IMR-90 (cell line): ENCODE data around the gene TSR1. TPM values are rescaled to one million over a fixed set of nuclear protein-coding genes. Genes with fewer than 3 reads are reported as not detected.
A peak's percentile ranks its signal among the peaks of the same experiment; 100 is the strongest.

Experiments
- ATAC-seq: fragments of 200-7000 bp; cut with Tn5 transposase; 2 replicates; pipeline ENCODE4 v1.9.1; 2020; ENCODE audit warnings: low read depth, mild to moderate bottlenecking, moderate library complexity
- BruUV-seq: library from RNA; stranded (reverse); fragments of 400-500 nt; replicated peaks from 2 replicates; lab custom pipeline; 2021; lab: Mats Ljungman, UMichigan
- CTCF ChIA-PET: fragments of 300-600 bp; formaldehyde crosslinking; extraction: SDS; loops from one replicate; lab custom pipeline; 2021; ENCODE audit warnings: antibody characterized with exemption; lab: Yijun Ruan, JAX
- POLR2A ChIA-PET: fragments of 300-600 bp; sonication (Branson Sonifier 250); formaldehyde crosslinking; loops from one replicate; lab custom pipeline; 2022; ENCODE audit warnings: antibody characterized with exemption; ENCODE audit not compliant: unreplicated experiment; lab: Charles Lee
- DNase-seq: peaks from one replicate; pipeline ENCODE4 v3.0.0; 2013
- H2AFZ ChIP-seq: replicated peaks from 2 replicates; pipeline ENCODE3; 2013; ENCODE audit warnings: low read length, mild to moderate bottlenecking; ENCODE audit not compliant: poor library complexity
- H2AK5ac ChIP-seq: 2 replicates; pipeline ENCODE4 v1.6.1; 2013; ENCODE audit warnings: low read depth, low read length, inconsistent platforms
- H2AK9ac ChIP-seq: replicated peaks from 2 replicates; pipeline ENCODE3; 2013; ENCODE audit warnings: mild to moderate bottlenecking, low read depth, low read length, moderate library complexity; ENCODE audit not compliant: poor library complexity
- H2BK120ac ChIP-seq: 2 replicates; pipeline ENCODE4 v1.6.1; 2013; ENCODE audit warnings: low read depth, low read length, inconsistent platforms
- H2BK15ac ChIP-seq: 3 replicates; pipeline ENCODE4 v1.6.1; 2013; ENCODE audit warnings: low read depth, low read length, inconsistent platforms
- H2BK20ac ChIP-seq: 2 replicates; pipeline ENCODE4 v1.6.1; 2013; ENCODE audit warnings: low read depth, mild to moderate bottlenecking, inconsistent platforms, low read length, moderate library complexity
- H2BK5ac ChIP-seq: 2 replicates; pipeline ENCODE4 v1.6.1; 2013; ENCODE audit warnings: mild to moderate bottlenecking, low read depth, low read length, inconsistent platforms; ENCODE audit not compliant: poor library complexity, severe bottlenecking
- H3K14ac ChIP-seq: replicated peaks from 2 replicates; pipeline ENCODE4 v1.6.1; 2013; ENCODE audit warnings: low read depth, low read length, inconsistent platforms
- H3K18ac ChIP-seq: 2 replicates; pipeline ENCODE4 v1.6.1; 2013; ENCODE audit warnings: low read depth, low read length, control low read depth
- H3K23ac ChIP-seq: 2 replicates; pipeline ENCODE4 v1.6.1; 2013; ENCODE audit warnings: low read depth, low read length, inconsistent platforms
- H3K27ac ChIP-seq: 2 replicates; pipeline ENCODE4 v1.5.1; 2013; ENCODE audit warnings: mild to moderate bottlenecking, control low read depth, low read length; ENCODE audit not compliant: insufficient read depth
- H3K27me3 ChIP-seq: 2 replicates; pipeline ENCODE4 v1.6.1; 2013; ENCODE audit warnings: low read length; ENCODE audit not compliant: control insufficient read depth, insufficient read depth
- H3K36me3 ChIP-seq: 2 replicates; pipeline ENCODE4 v1.6.1; 2013; ENCODE audit warnings: low read length, mixed read lengths; ENCODE audit not compliant: control insufficient read depth, insufficient read depth
- H3K4ac ChIP-seq: 2 replicates; pipeline ENCODE4 v1.6.1; 2013; ENCODE audit warnings: low read depth, low read length, inconsistent platforms
- H3K4me1 ChIP-seq: 2 replicates; pipeline ENCODE4 v1.6.1; 2013; ENCODE audit warnings: low read length, mixed read lengths; ENCODE audit not compliant: control insufficient read depth, insufficient read depth
- H3K4me2 ChIP-seq: 2 replicates; pipeline ENCODE4 v1.6.1; 2013; ENCODE audit warnings: low read depth, mild to moderate bottlenecking, control low read depth, low read length, moderate library complexity
- H3K4me3 ChIP-seq: 2 replicates; pipeline ENCODE4 v1.5.1; 2013; ENCODE audit warnings: low read depth, mild to moderate bottlenecking, control low read depth, low read length, moderate library complexity; ENCODE audit not compliant: insufficient read depth
- H3K56ac ChIP-seq: 2 replicates; pipeline ENCODE4 v1.6.1; 2013; ENCODE audit warnings: low read length, inconsistent platforms; ENCODE audit not compliant: insufficient read depth; ENCODE audit errors: extremely low read depth
- H3K79me1 ChIP-seq, 2 experiments: 2 replicates each; pipeline ENCODE4 v1.6.1; 2013; ENCODE audit warnings: low read length in 2 of 2, inconsistent platforms in 1 of 2, low read depth in 1 of 2
- H3K9ac ChIP-seq: 2 replicates; pipeline ENCODE4 v1.6.1; 2013; ENCODE audit warnings: low read depth, low read length, control low read depth
- H3K9me1 ChIP-seq: 2 replicates; pipeline ENCODE4 v1.6.1; 2013; ENCODE audit warnings: low read length, inconsistent platforms; ENCODE audit not compliant: insufficient read depth
- H3K9me3 ChIP-seq: 2 replicates; pipeline ENCODE4 v1.6.1; 2013; ENCODE audit warnings: low read length; ENCODE audit not compliant: control insufficient read depth, insufficient read depth
- H4K20me1 ChIP-seq: 2 replicates; pipeline ENCODE4 v1.6.1; 2013; ENCODE audit warnings: low read length, inconsistent platforms; ENCODE audit not compliant: insufficient read depth
- H4K5ac ChIP-seq: 2 replicates; pipeline ENCODE4 v1.6.1; 2013; ENCODE audit warnings: mild to moderate bottlenecking, low read depth, low read length, control low read depth
- H4K8ac ChIP-seq, 2 experiments: 2 replicates each; pipeline ENCODE4 v1.6.1; 2013; ENCODE audit warnings: low read depth in 2 of 2, low read length in 2 of 2, control low read depth in 1 of 2, inconsistent platforms in 1 of 2
- H4K91ac ChIP-seq: 2 replicates; pipeline ENCODE4 v1.6.1; 2013; ENCODE audit warnings: low read depth, low read length, inconsistent platforms; ENCODE audit not compliant: insufficient read depth
- CEBPB ChIP-seq: IDR thresholded peaks from 2 replicates; pipeline ENCODE4 v1.6.1; 2012; ENCODE audit warnings: low read depth, low read length, improper control_type of control experiment
- CHD1 ChIP-seq: IDR thresholded peaks from 2 replicates; pipeline ENCODE4 v1.6.1; 2012; ENCODE audit warnings: low read depth, low read length, improper control_type of control experiment
- FOS ChIP-seq: fragments of 150-350 bp; IDR thresholded peaks from 2 replicates; pipeline ENCODE4 v1.6.1; 2016; ENCODE audit warnings: low read depth, low read length
- MAFK ChIP-seq: IDR thresholded peaks from 2 replicates; pipeline ENCODE4 v1.6.1; 2012; ENCODE audit warnings: low read depth, low read length, improper control_type of control experiment
- MAZ ChIP-seq: IDR thresholded peaks from 2 replicates; pipeline ENCODE4 v1.6.1; 2012; ENCODE audit warnings: low read depth, mild to moderate bottlenecking, low read length, improper control_type of control experiment, moderate library complexity, borderline replicate concordance
- NFE2L2 ChIP-seq: fragments of 150-350 bp; IDR thresholded peaks from 2 replicates; pipeline ENCODE4 v1.6.1; 2016; ENCODE audit warnings: low read depth, mild to moderate bottlenecking, low read length
- POLR2A ChIP-seq: IDR thresholded peaks from 2 replicates; pipeline ENCODE4 v1.6.1; 2012; ENCODE audit warnings: mild to moderate bottlenecking, low read depth, low read length
- SMC3 ChIP-seq: fragments of 150-350 bp; IDR thresholded peaks from 2 replicates; pipeline ENCODE4 v1.6.1; 2016; ENCODE audit warnings: low read depth, mild to moderate bottlenecking, antibody characterized with exemption, low read length, moderate library complexity
- WGBS, 2 experiments: methylation state at CpG; one replicate each; pipeline versions ENCODE4 v1.1.5 to v1.1.7; 2013; ENCODE audit warnings: missing lambda C conversion rate in 2 of 2; ENCODE audit not compliant: insufficient read length in 1 of 2; ENCODE audit errors: extremely low coverage in 2 of 2; 5-methylcytosine and 5-hydroxymethylcytosine counted together
- dilution Hi-C: fragments of 300-500 bp; cut with HindIII; formaldehyde crosslinking; loops from one replicate; pipeline ENCODE4 v1.14.3; 2018; ENCODE audit warnings: low sequenced_read_pairs; ENCODE audit not compliant: unreplicated experiment
- in situ Hi-C: fragments of 300-500 bp; cut with MboI; formaldehyde crosslinking; loops from 3 replicates; pipeline ENCODE4 v1.14.3; 2019; ENCODE audit warnings: low sequenced_read_pairs, inconsistent platforms, mixed read lengths
- intact Hi-C: fragments of 100-400 bp; cut with micrococcal nuclease; formaldehyde crosslinking; loops from 2 replicates; pipeline ENCODE4 v1.10.0; 2022
- polyA plus RNA-seq, 3 experiments: library from polyadenylated mRNA; depleted of rRNA; stranded (reverse); fragments of >200 nt; gene quantifications; 2 replicates each; pipeline ENCODE4 v1.2.3, GENCODE V29; 2012; ENCODE audit warnings: low replicate concordance in 1 of 3
- total RNA-seq: library from RNA; depleted of rRNA; stranded (reverse); fragments of >200 nt; gene quantifications from 2 replicates; pipeline ENCODE4 v1.2.3, GENCODE V29; 2012
- TF ChIP-seq, protein P1 (sequence below): fragments of 150-350 bp; IDR thresholded peaks from 2 replicates; pipeline ENCODE4 v1.6.1; 2016; ENCODE audit warnings: low read depth, mild to moderate bottlenecking, low read length, moderate library complexity, borderline replicate concordance

TSR1 gene
- total and polyA plus RNA-seq, 2 of the 4 experiments (the other 2 are of a cell fraction) = 22.6 to 72.6 TPM

DNA sequence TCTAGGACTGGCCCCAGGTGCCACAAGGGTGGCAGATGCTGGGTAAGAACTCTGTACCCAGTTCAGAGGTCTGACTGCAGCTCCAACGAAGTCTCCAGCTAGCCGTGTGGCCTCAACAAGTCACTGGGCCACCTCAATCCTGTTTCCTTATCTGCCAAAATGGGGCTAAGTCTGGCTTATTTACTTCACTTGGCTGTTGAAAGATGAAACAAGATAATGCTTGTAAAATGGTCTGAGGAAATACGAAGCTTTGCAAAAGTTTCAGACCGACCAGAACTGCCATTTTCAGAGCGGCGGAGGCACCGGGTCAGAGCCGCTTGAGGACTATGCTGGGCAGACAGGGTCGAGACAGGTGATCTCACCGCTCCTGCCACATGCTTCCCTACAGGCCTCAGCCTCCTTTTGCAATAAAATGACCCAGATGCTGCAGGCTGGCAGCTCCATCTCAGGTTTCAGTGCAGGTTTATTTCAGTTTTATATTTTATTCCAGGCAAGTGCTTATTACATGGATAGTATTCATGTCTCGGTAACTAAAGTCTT, 47.4 kb upstream of the TSR1 start:
- Histone ChIP-seq H2AK5ac (no peak overlapping the region), H4K91ac (no peak overlapping the region), H3K23ac (no peak overlapping the region), H3K18ac (no peak overlapping the region), H4K8ac (no peak overlapping the region; a peak in 1 of 4 replicates), H3K4me2 (no peak overlapping the region), H3K4me3 (no peak overlapping the region), H3K9me1 (no peaks in the 10 kb centered on the region), H3K27me3 (no peaks in the 10 kb centered on the region), H3K36me3 (peaks cover 51% of the 10 kb centered on the region), H2BK20ac (no peak overlapping the region), H3K27ac (no peak overlapping the region), H3K14ac (no peak overlapping the region), H3K4me1 (peaks cover 2% of the 10 kb centered on the region; the same call in 1 of the 2 replicates), H2BK120ac (no peak overlapping the region), H3K56ac (no peak overlapping the region), H2AFZ (no peak overlapping the region), H4K20me1 (peaks cover 13% of the 10 kb centered on the region), H3K79me1 (peaks cover 3 to 9% of the 10 kb centered on the region in 2 experiments; a peak in 2 of 4 replicates), H4K5ac (no peak overlapping the region), H2BK15ac (no peak overlapping the region), H3K9me3 (no peaks in the 10 kb centered on the region), H3K9ac (no peak overlapping the region), H2BK5ac (no peak overlapping the region), H3K4ac (peak overlapping the region; percentile 63; the same call in 1 of the 2 replicates), H2AK9ac (peak overlapping the region; percentile 96)
- TF ChIP-seq CHD1 = no peak
- TF ChIP-seq NFE2L2 = no peak
- TF ChIP-seq FOS = no peak
- TF ChIP-seq MAFK = no peak
- no peak for TF ChIP-seq SMC3
- TF ChIP-seq, protein P1, sequence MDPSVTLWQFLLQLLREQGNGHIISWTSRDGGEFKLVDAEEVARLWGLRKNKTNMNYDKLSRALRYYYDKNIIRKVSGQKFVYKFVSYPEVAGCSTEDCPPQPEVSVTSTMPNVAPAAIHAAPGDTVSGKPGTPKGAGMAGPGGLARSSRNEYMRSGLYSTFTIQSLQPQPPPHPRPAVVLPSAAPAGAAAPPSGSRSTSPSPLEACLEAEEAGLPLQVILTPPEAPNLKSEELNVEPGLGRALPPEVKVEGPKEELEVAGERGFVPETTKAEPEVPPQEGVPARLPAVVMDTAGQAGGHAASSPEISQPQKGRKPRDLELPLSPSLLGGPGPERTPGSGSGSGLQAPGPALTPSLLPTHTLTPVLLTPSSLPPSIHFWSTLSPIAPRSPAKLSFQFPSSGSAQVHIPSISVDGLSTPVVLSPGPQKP = no peak
- TF ChIP-seq POLR2A = no peak
- TF ChIP-seq MAZ = no peak
- no peak for TF ChIP-seq CEBPB
- ChIA-PET POLR2A (no interaction called here), CTCF (interaction anchor here (0.6 to 3.2 kb wide), 5 partner anchors 8 to 75 kb away, joined by 3 to 64 read pairs (median 10); no protein-coding TSS in a partner anchor)
- 75% methylated on average over 7 of the region's 11 CpGs; no CpG with 5 or more reads in 1 of the 2 experiments for WGBS, 2 experiments
- ATAC-seq (no peak), DNase-seq (no peak)
- intact Hi-C loops = loop anchor here (2.0 kb wide), 1 partner anchor 75 kb away; no protein-coding TSS in a partner anchor
- in situ Hi-C loops = no loop called here
- BruUV-seq = no TSS peak
- dilution Hi-C loops = no loop called here
